Endothelial cell of umbilical vein (primary cell): ENCODE data around the gene VTI1A. TPM values are rescaled to one million over a fixed set of nuclear protein-coding genes. Genes with fewer than 3 reads are reported as not detected.

ENCODE experiments used
- BruUV-seq: library from RNA; stranded (reverse); fragments of 400-500 nt; replicated peaks from 2 replicates; lab custom pipeline; 2021; lab: Mats Ljungman, UMichigan
- CTCF ChIA-PET: fragments of 300-600, 350-600 bp; sonication (Branson Sonifier 250); formaldehyde crosslinking; loops from one replicate; lab custom pipeline; 2021; ENCODE audit warnings: antibody characterized with exemption, inconsistent platforms; lab: Charles Lee
- POLR2A ChIA-PET: fragments of 300-600, 350-600 bp; sonication (Branson Sonifier 250); formaldehyde crosslinking; loops from one replicate; lab custom pipeline; 2021; ENCODE audit warnings: antibody characterized with exemption, inconsistent platforms; lab: Charles Lee
- DNase-seq: peaks from one replicate; pipeline ENCODE4 v3.0.0-alpha.2; 2011; ENCODE audit warnings: low read depth, low spot score
- FAIRE-seq: peaks from 2 replicates; lab custom pipeline; 2011; peaks lifted over from hg19 to GRCh38; lab: Jason Lieb, UNC
- H2AFZ ChIP-seq: 2 replicates; pipeline ENCODE4 v1.6.0; 2012; ENCODE audit warnings: low read depth, low read length, control low read depth, inconsistent platforms
- H3K27ac ChIP-seq: 2 replicates; pipeline ENCODE4 v1.5.1; 2011; ENCODE audit warnings: low read depth, mild to moderate bottlenecking, control low read depth, low read length, moderate library complexity; ENCODE audit not compliant: insufficient read depth
- H3K27me3 ChIP-seq, 2 experiments: 2 replicates each; pipeline versions ENCODE4 v1.6.0 to v1.6.1; 2011; ENCODE audit warnings: low read length in 2 of 2, mixed read lengths in 1 of 2; ENCODE audit not compliant: control insufficient read depth in 2 of 2, insufficient read depth in 2 of 2
- H3K36me3 ChIP-seq, 2 experiments: 2 replicates in 1 of 2; 3 replicates in 1 of 2; pipeline ENCODE4 v1.5.1; 2011; ENCODE audit warnings: low read length in 2 of 2, mild to moderate bottlenecking in 1 of 2, moderate library complexity in 1 of 2; ENCODE audit not compliant: control insufficient read depth in 2 of 2, insufficient read depth in 2 of 2; ENCODE audit errors: extremely low read depth in 1 of 2
- H3K4me1 ChIP-seq: 3 replicates; pipeline ENCODE4 v1.5.1; 2011; ENCODE audit warnings: mild to moderate bottlenecking, low read length; ENCODE audit not compliant: control insufficient read depth, insufficient read depth; ENCODE audit errors: extremely low read depth
- H3K4me2 ChIP-seq: 2 replicates; pipeline ENCODE4 v1.6.1; 2011; ENCODE audit warnings: low read length, control low read depth, mixed read lengths; ENCODE audit not compliant: insufficient read depth
- H3K4me3 ChIP-seq, 3 experiments: fragments of 200-600 bp in 1 of 3; sonication (generic), shearing (Covaris generic) in 1 of 3; replicated peaks in 1 of 3; 2 replicates each; pipeline ENCODE4 v1.5.1; 2011 to 2016; ENCODE audit warnings: control low read depth in 3 of 3, low read length in 3 of 3, mild to moderate bottlenecking in 2 of 3, inconsistent platforms in 1 of 3, low read depth in 1 of 3, moderate library complexity in 1 of 3; ENCODE audit not compliant: insufficient read depth in 1 of 3
- H3K79me2 ChIP-seq: 2 replicates; pipeline ENCODE4 v1.6.0; 2012; ENCODE audit warnings: low read length, inconsistent platforms; ENCODE audit not compliant: control insufficient read depth, insufficient read depth
- H3K9ac ChIP-seq: replicated peaks from 2 replicates; pipeline ENCODE3; 2011; ENCODE audit warnings: low read length, control low read depth; ENCODE audit not compliant: insufficient read depth; ENCODE audit errors: extremely low read depth
- H3K9me1 ChIP-seq: replicated peaks from 3 replicates; pipeline ENCODE4 v1.6.0; 2011; ENCODE audit warnings: mild to moderate bottlenecking, low read length; ENCODE audit not compliant: control insufficient read depth, insufficient read depth; ENCODE audit errors: extremely low read depth
- H3K9me3 ChIP-seq: replicated peaks from 2 replicates; pipeline ENCODE4 v1.5.1; 2012; ENCODE audit warnings: low read length, inconsistent platforms; ENCODE audit not compliant: control insufficient read depth, insufficient read depth
- H4K20me1 ChIP-seq: replicated peaks from 2 replicates; pipeline ENCODE3; 2011; ENCODE audit warnings: mild to moderate bottlenecking, low read length; ENCODE audit not compliant: control insufficient read depth, insufficient read depth; ENCODE audit errors: extremely low read depth
- EZH2 ChIP-seq: IDR thresholded peaks from 2 replicates; pipeline ENCODE4 v1.6.1; 2012; ENCODE audit warnings: borderline replicate concordance, low read depth, mild to moderate bottlenecking, moderate library complexity, low read length, inconsistent platforms; ENCODE audit not compliant: severe bottlenecking
- FOS ChIP-seq: IDR thresholded peaks from 2 replicates; pipeline ENCODE4 v1.6.1; 2011; ENCODE audit warnings: mild to moderate bottlenecking, low read length, moderate library complexity, borderline replicate concordance; ENCODE audit not compliant: insufficient read depth
- GATA2 ChIP-seq: IDR thresholded peaks from 2 replicates; pipeline ENCODE4 v1.7.0; 2011; ENCODE audit warnings: low read depth, mild to moderate bottlenecking, moderate library complexity, mixed read lengths, low read length; ENCODE audit not compliant: insufficient read length, insufficient read depth
- JUN ChIP-seq: IDR thresholded peaks from 2 replicates; pipeline ENCODE4 v1.6.1; 2011; ENCODE audit warnings: borderline replicate concordance, low read depth; ENCODE audit not compliant: insufficient read length, insufficient read depth
- MYC ChIP-seq: IDR thresholded peaks from one replicate; pipeline ENCODE4 v1.6.1; 2011; ENCODE audit warnings: mild to moderate bottlenecking, low read depth, low read length
- POLR2A ChIP-seq: IDR thresholded peaks from 2 replicates; pipeline ENCODE4 v1.6.1; 2012; ENCODE audit warnings: low read depth, mild to moderate bottlenecking, control low read depth, low read length
- POLR2AphosphoS5 ChIP-seq: IDR thresholded peaks from 2 replicates; pipeline ENCODE4 v1.6.1; 2012; ENCODE audit warnings: low read depth, mild to moderate bottlenecking, control low read depth, low read length, moderate library complexity; ENCODE audit not compliant: insufficient read depth
- dilution Hi-C: fragments of 300-500 bp; cut with MboI; formaldehyde crosslinking; loops from one replicate; pipeline ENCODE4 v1.15.0; 2019; ENCODE audit warnings: low sequenced_read_pairs; ENCODE audit not compliant: extremely low pct_ligation_motif_present
- intact Hi-C: fragments of 100-400 bp; cut with micrococcal nuclease; formaldehyde crosslinking; loops from one replicate; pipeline ENCODE4 v1.10.0; 2022
- polyA plus RNA-seq, 4 experiments: library from polyadenylated mRNA; depleted of rRNA in 3 of 4; stranded (reverse) in 3 of 4; unstranded in 1 of 4; fragments of >200 nt; gene quantifications; 2 replicates each; pipeline versions ENCODE4 v1.2.1 to v1.2.3, GENCODE V29; 2011 to 2012; ENCODE audit warnings: missing spikeins in 1 of 4
- total RNA-seq: library from RNA; stranded (reverse); gene quantifications from 2 replicates; pipeline ENCODE4 v1.2.3, GENCODE V29; 2021
- TF ChIP-seq, protein P1 (sequence below), 2 donors: IDR thresholded peaks; 1 replicate in 1 of 2; 2 replicates in 1 of 2; pipeline ENCODE4 v1.5.1; 2011; ENCODE audit warnings: low read length in 2 of 2, mild to moderate bottlenecking in 2 of 2, moderate library complexity in 2 of 2, control low read depth in 1 of 2, inconsistent platforms in 1 of 2, low read depth in 1 of 2; ENCODE audit not compliant: insufficient read depth in 1 of 2; ENCODE audit errors: extremely low read depth in 1 of 2
- TF ChIP-seq, protein P2 (sequence below): IDR thresholded peaks from 2 replicates; pipeline ENCODE4 v1.6.1; 2011; ENCODE audit not compliant: insufficient read depth, insufficient read length

The VTI1A gene
- total and polyA plus RNA-seq, 2 donors (not counting 3 experiments of a cell fraction or from before 2014, with no cell fraction given): 10.8 to 35.6 TPM

DNA sequence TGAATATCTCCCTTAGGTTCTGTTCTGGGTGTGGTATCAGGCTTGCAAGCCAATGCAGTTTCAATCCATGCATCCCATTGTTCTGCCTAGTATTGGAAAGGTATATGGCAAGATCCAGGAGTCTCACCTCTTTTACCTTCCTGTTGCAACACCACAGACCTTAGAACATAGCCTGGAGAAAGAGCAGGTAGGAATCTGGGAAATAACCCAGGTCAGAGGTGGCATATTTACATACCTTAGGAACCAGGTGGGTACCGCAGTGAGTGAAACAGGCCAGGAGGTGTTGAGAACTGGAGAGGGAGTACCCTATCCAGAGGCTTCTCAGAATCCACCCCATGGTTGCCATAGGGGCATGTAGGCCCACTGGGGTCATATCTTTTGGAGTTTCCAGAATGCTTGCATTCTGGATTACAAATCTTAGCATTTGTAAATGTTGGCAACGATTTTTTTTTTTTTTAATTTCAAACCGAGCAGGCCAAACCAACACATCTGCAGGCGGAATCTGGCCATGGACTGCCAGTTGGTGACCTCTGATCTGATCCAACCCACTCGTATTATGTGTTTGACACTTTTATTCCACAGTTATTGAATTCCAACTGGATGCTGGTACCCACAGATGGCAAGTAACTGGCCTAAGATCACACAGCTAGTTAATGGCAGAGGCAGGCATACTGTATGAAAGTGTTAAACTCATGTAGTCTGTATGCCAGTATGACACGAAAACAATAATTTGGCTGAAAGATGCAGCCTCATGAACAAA lies 322.8 kb downstream of the VTI1A start:
- intact Hi-C loops (no loop called here), dilution Hi-C loops (no loop called here)
- Histone ChIP-seq H3K4me1 (no peaks in the 10 kb centered on the region), H2AFZ (no peak overlapping the region), H3K9ac (no peak overlapping the region), H3K27ac (no peak overlapping the region), H3K9me3 (no peaks in the 10 kb centered on the region), H3K9me1 (peaks cover 3% of the 10 kb centered on the region), H3K4me2 (no peak overlapping the region), H3K4me3 (no peak overlapping the region), H3K79me2 (no peaks in the 10 kb centered on the region), H4K20me1 (no peaks in the 10 kb centered on the region), H3K36me3 (no peaks in the 10 kb centered on the region), H3K27me3 (no peaks in the 10 kb centered on the region)
- no peak for FAIRE-seq
- no peak for TF ChIP-seq EZH2
- TF ChIP-seq GATA2: no peak
- TF ChIP-seq, protein P1, sequence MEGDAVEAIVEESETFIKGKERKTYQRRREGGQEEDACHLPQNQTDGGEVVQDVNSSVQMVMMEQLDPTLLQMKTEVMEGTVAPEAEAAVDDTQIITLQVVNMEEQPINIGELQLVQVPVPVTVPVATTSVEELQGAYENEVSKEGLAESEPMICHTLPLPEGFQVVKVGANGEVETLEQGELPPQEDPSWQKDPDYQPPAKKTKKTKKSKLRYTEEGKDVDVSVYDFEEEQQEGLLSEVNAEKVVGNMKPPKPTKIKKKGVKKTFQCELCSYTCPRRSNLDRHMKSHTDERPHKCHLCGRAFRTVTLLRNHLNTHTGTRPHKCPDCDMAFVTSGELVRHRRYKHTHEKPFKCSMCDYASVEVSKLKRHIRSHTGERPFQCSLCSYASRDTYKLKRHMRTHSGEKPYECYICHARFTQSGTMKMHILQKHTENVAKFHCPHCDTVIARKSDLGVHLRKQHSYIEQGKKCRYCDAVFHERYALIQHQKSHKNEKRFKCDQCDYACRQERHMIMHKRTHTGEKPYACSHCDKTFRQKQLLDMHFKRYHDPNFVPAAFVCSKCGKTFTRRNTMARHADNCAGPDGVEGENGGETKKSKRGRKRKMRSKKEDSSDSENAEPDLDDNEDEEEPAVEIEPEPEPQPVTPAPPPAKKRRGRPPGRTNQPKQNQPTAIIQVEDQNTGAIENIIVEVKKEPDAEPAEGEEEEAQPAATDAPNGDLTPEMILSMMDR (IDR thresholded peaks at IDR 0.05; ENCODE audit: extremely low read depth in 1 of 2, insufficient read depth in 1 of 2, low read depth in 1 of 2, low read length in 2 of 2): no peak
- no peak for TF ChIP-seq MYC
- TF ChIP-seq POLR2A: no peak
- TF ChIP-seq POLR2AphosphoS5: no peak
- TF ChIP-seq, protein P2, sequence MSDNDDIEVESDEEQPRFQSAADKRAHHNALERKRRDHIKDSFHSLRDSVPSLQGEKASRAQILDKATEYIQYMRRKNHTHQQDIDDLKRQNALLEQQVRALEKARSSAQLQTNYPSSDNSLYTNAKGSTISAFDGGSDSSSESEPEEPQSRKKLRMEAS: no peak
- TF ChIP-seq FOS: no peak
- no peak for TF ChIP-seq JUN
- ChIA-PET CTCF (interaction anchor here (0.8 kb wide), 1 partner anchor 9 kb away, joined by 4 read pairs; no protein-coding TSS in a partner anchor), POLR2A (no interaction called here)
- no TSS peak for BruUV-seq
- no peak for DNase-seq
